Umbilical cord (tissue), 2 donors: Measurements from ENCODE around the gene SPATA31E1. TPM values are rescaled to one million over a fixed set of nuclear protein-coding genes. Genes with fewer than 3 reads are reported as not detected.
"Not testable (repeated sequence)": the region's sequence is repeated elsewhere in the genome, so short reads cannot be mapped to it uniquely, and the experiment has no call there.

Experiments used
- DNase-seq: peaks from one replicate; pipeline ENCODE4 v3.0.0-alpha.2; 2015; ENCODE audit warnings: low spot score
- total RNA-seq: library from RNA; depleted of rRNA; stranded (reverse); fragments of >200 nt; gene quantifications from one replicate; pipeline ENCODE4 v1.2.3, GENCODE V29; 2014; ENCODE audit warnings: low replicate concordance; ENCODE audit not compliant: insufficient read depth

Gene SPATA31E1
- total RNA-seq, 1 donor from 2014 or later: 2.9 TPM

DNA sequence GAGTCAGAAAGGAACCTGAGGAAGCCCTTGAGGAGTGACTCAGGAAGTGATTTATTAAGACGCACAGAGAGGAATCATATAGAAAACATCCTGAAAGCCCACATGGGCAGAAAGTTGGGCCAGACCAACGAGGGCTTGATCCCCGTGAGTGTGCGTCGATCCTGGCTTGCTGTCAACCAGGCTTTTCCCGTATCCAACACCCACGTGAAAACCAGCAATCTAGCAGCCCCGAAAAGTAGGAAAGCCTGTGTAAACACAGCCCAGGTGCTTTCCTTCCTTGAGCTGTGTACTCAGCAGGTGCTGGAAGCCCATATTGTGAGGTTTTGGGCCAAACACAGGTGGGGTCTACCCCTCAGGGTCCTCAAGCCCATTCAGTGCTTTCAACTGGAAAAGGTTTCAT lies 38.9 kb downstream of the SPATA31E1 start:
- not testable (repeated sequence) for DNase-seq

DNA sequence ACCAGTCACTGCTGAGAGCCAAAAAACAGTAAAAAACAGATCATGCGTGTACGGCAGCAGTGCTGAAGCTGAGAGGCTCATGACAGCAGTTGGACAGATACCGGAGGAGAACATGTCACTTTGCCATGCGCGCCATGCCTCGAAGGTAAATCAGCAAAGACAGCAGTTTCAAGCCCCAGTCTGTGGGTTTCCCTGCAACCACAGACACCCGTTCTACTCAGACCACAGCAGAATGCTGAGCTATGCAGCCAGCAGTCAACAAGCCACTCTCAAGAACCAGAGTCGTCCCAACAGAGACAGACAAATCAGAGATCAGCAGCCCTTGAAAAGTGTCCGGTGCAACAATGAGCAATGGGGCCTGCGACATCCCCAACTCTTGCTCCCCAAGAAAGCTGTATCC lies 40.3 kb downstream of the SPATA31E1 start:
- DNase-seq: not testable (repeated sequence)

- not testable (repeated sequence) for DNase-seq
Observed at GRCh38 chr9:87924851-87925250, 42.2 kb downstream of the SPATA31E1 start.

GRCh38 chr9:87929152-87929551 lies 46.5 kb downstream of the SPATA31E1 start:
- DNase-seq: not testable (repeated sequence)

- DNase-seq: not testable (repeated sequence)
Observed at GRCh38 chr9:87934444-87934843, 51.8 kb downstream of the SPATA31E1 start.

- not testable (repeated sequence) for DNase-seq
Observed at GRCh38 chr9:87937352-87937751, 54.7 kb downstream of the SPATA31E1 start.

DNA sequence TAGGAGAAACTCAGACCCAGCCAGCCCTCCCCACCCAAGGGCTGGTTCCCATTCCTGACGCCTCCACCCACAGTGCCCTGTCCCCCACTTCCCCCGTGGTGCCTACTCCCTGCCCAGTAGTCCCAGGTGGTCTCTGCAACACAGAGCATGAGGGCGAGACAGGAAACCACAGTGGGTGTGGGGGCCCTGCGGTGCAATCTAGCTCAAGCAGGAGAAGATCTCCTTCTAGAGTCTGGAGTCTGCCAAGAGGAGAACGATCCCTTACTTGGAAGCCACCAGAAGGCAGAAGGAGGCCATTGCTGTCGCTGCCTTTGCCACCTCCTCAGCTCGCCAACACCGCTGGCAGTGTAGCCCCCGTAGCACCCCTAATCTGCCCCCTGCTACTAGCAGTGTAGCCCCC lies 55.2 kb downstream of the SPATA31E1 start:
- DNase-seq: not testable (repeated sequence)

GRCh38 chr9:87938336-87938735 lies 55.7 kb downstream of the SPATA31E1 start:
- not testable (repeated sequence) for DNase-seq

Other genes with a start within 250 kb of the SPATA31E1 start
- gene CTSL, start 156.8 kb upstream of the SPATA31E1 start, total RNA-seq: 160 TPM
- 1.2 TPM for gene SPATA31C1, start 35.1 kb downstream of the SPATA31E1 start, total RNA-seq
- 2.2 TPM for gene CDK20, start 91.7 kb downstream of the SPATA31E1 start, total RNA-seq